PC-9 (cell line): Measurements from ENCODE around the gene KIF21B. TPM values are rescaled to one million over a fixed set of nuclear protein-coding genes. Genes with fewer than 3 reads are reported as not detected.

Experiments
- BruUV-seq: library from RNA; stranded (reverse); fragments of 400-500 nt; replicated peaks from 2 replicates; lab custom pipeline; 2021; lab: Mats Ljungman, UMichigan
- CTCF ChIA-PET: fragments of 300-600 bp; sonication (Branson Sonifier 250); formaldehyde crosslinking; loops from one replicate; lab custom pipeline; 2022; ENCODE audit warnings: antibody characterized with exemption; lab: Charles Lee
- POLR2A ChIA-PET: fragments of 300-600 bp; sonication (Branson Sonifier 250); formaldehyde crosslinking; loops from one replicate; lab custom pipeline; 2022; ENCODE audit warnings: antibody characterized with exemption; ENCODE audit not compliant: unreplicated experiment; lab: Charles Lee
- DNase-seq, 2 experiments: peaks; one replicate each; pipeline versions ENCODE4 v3.0.0 to v3.0.0-alpha.2; 2015 to 2022; ENCODE audit warnings: mixed read lengths in 1 of 2
- H2AFZ ChIP-seq: fragments of 200-600 bp; sonication (generic); 2 replicates; pipeline ENCODE4 v1.8.1; 2017; ENCODE audit warnings: antibody characterized with exemption
- H3F3A ChIP-seq: fragments of 200-600 bp; sonication (generic); 2 replicates; pipeline ENCODE4 v1.8.1; 2017; ENCODE audit warnings: antibody characterized with exemption, mild to moderate bottlenecking, low read depth; ENCODE audit not compliant: insufficient read depth
- H3K27ac ChIP-seq: fragments of 200-600 bp; sonication (generic); 2 replicates; pipeline ENCODE4 v1.6.1; 2016; ENCODE audit warnings: mixed run types
- H3K27me3 ChIP-seq: fragments of 200-600 bp; sonication (generic); 2 replicates; pipeline ENCODE4 v1.6.1; 2016; ENCODE audit warnings: low read depth, mixed run types; ENCODE audit not compliant: insufficient read depth
- H3K36me3 ChIP-seq: fragments of 200-600 bp; sonication (generic); 2 replicates; pipeline ENCODE4 v1.6.1; 2016; ENCODE audit warnings: low read depth, mixed run types
- H3K4me1 ChIP-seq: fragments of 200-600 bp; sonication (generic); replicated peaks from 2 replicates; pipeline ENCODE4 v1.6.1; 2016; ENCODE audit warnings: mixed run types; ENCODE audit not compliant: insufficient read depth
- H3K4me2 ChIP-seq: fragments of 200-600 bp; sonication (generic); 2 replicates; pipeline ENCODE4 v1.6.1; 2017; ENCODE audit warnings: mixed run types
- H3K4me3 ChIP-seq: fragments of 200-600 bp; sonication (generic); 2 replicates; pipeline ENCODE4 v1.6.1; 2016; ENCODE audit warnings: mixed run types
- H3K79me2 ChIP-seq: fragments of 200-600 bp; sonication (generic); 2 replicates; pipeline ENCODE4 v1.6.1; 2017; ENCODE audit warnings: low read depth, mixed run types
- H3K9me2 ChIP-seq: fragments of 200-600 bp; sonication (generic); 2 replicates; pipeline ENCODE4 v1.8.1; 2017; ENCODE audit warnings: mild to moderate bottlenecking; ENCODE audit not compliant: insufficient read depth
- H3K9me3 ChIP-seq: fragments of 200-600 bp; sonication (generic); 2 replicates; pipeline ENCODE4 v1.8.1; 2016; ENCODE audit warnings: low read depth; ENCODE audit not compliant: insufficient read depth
- H4K20me1 ChIP-seq: fragments of 200-600 bp; sonication (generic); 2 replicates; pipeline ENCODE4 v1.8.1; 2017; ENCODE audit not compliant: insufficient read depth
- EZH2 ChIP-seq: fragments of 200-600 bp; sonication (generic); IDR thresholded peaks from 2 replicates; pipeline ENCODE4 v1.8.0; 2017; ENCODE audit warnings: antibody characterized with exemption, low read depth
- intact Hi-C: fragments of 100-400 bp; cut with micrococcal nuclease; formaldehyde crosslinking; loops from one replicate; pipeline ENCODE4 v1.10.0; 2022; ENCODE audit not compliant: unreplicated experiment
- total RNA-seq: library from RNA; stranded (reverse); gene quantifications from 2 replicates; pipeline ENCODE4 v1.2.3, GENCODE V29; 2021
- TF ChIP-seq, protein P1 (sequence below): fragments of 200-600 bp; sonication (generic); conservative IDR thresholded peaks from 2 replicates; pipeline ENCODE4 v1.6.1; 2017; ENCODE audit warnings: mixed run types, antibody characterized with exemption, mild to moderate bottlenecking, moderate library complexity

The KIF21B gene
- total RNA-seq, 1 experiment from 2014 or later, result 3.7 TPM

DNA sequence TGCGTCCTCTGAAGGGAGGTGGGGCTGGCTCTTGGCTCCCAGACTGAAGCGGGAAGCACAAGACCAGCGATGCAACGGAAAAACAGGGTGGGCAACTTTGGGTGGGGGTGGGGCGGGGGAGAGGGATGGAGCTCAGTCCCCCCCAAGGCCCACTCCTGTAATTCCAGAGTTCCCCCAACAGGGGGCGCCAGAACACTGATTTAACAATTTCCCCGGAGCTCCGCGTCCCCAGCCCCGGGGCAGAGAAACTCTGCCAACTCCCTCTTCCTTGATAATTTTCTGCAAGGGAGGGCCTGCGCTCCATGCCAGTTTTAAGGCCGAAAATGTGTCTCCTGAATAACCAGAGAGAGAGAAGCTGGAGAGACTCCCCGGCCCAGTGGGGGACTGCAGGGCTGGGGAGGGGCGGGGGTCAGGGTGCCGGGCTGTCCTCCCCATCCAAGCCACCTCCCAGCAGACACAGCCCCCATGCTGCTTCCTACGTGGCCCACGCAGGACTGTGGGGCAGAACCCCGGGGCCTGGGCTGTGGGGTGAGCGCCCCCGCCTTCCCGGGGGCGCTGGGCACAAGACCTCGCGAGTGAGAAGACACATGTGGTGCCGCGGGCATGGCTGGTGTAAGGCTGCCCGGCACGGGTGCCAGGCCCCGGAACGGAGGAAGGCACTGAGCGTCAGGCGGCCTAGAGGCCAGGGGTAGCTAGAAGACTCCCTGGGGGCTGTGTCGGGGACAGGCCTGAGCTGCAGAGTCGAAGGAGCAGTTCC lies 51.4 kb downstream of the KIF21B start:
- Histone ChIP-seq H3K27ac (no peak overlapping the region), H3K36me3 (no peaks in the 10 kb centered on the region), H3K9me2 (no peaks in the 10 kb centered on the region), H3K4me3 (no peak overlapping the region), H3K4me2 (peak overlapping the region; percentile 67), H2AFZ (no peak overlapping the region), H3K9me3 (no peaks in the 10 kb centered on the region), H3K79me2 (no peaks in the 10 kb centered on the region), H3F3A (no peaks in the 10 kb centered on the region), H3K27me3 (no peaks in the 10 kb centered on the region), H3K4me1 (peaks cover 24% of the 10 kb centered on the region), H4K20me1 (no peaks in the 10 kb centered on the region)
- intact Hi-C loops, result loop anchor here (1.0 to 5.0 kb wide), 2 partner anchors 71 to 250 kb away; no protein-coding TSS in a partner anchor
- TF ChIP-seq EZH2, result no peak
- TF ChIP-seq, protein P1, sequence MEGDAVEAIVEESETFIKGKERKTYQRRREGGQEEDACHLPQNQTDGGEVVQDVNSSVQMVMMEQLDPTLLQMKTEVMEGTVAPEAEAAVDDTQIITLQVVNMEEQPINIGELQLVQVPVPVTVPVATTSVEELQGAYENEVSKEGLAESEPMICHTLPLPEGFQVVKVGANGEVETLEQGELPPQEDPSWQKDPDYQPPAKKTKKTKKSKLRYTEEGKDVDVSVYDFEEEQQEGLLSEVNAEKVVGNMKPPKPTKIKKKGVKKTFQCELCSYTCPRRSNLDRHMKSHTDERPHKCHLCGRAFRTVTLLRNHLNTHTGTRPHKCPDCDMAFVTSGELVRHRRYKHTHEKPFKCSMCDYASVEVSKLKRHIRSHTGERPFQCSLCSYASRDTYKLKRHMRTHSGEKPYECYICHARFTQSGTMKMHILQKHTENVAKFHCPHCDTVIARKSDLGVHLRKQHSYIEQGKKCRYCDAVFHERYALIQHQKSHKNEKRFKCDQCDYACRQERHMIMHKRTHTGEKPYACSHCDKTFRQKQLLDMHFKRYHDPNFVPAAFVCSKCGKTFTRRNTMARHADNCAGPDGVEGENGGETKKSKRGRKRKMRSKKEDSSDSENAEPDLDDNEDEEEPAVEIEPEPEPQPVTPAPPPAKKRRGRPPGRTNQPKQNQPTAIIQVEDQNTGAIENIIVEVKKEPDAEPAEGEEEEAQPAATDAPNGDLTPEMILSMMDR, result peak; percentile 92
- peak; percentile 43 to 72 for DNase-seq
- ChIA-PET POLR2A (no interaction called here), CTCF (interaction anchor here (0.5 to 1.7 kb wide), 18 partner anchors 8 to 413 kb away, joined by 3 to 8 read pairs (median 4); no protein-coding TSS in a partner anchor)
- no TSS peak for BruUV-seq

DNA sequence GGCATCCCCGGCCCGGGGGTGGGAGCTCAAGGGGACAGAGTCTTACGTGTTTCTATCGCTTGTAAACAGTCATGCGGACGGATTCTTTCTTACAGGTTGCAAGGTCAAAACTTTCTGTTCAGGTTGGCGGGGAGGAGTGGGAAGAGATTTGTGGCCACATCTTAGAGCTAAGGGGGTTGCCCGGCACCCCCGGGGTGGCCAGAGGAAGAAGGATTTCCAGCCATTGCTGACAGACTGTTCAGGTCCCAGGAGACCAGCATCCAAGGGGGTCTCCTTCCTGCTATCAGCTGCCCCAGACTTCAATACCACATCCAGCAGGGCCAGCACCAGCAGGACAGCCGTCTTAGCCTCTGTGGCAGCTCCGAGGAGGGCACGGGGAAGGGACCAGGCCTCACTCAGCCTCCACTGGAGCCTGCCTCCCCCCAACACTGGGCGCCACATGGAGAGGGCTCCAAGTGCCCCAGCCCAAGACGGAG lies 52.0 kb downstream of the KIF21B start:
- H3K79me2 ChIP-seq, result no peaks in the 10 kb centered on the region
- H3K9me3 ChIP-seq, result no peaks in the 10 kb centered on the region
- BruUV-seq, result no TSS peak
- CTCF ChIA-PET, result interaction anchor here (0.5 to 1.7 kb wide), 14 partner anchors 8 to 413 kb away, joined by 3 to 6 read pairs (median 4); no protein-coding TSS in a partner anchor
- H3K9me2 ChIP-seq, result no peaks in the 10 kb centered on the region
- peaks cover 24% of the 10 kb centered on the region for H3K4me1 ChIP-seq
- H3F3A ChIP-seq, result no peaks in the 10 kb centered on the region
- no peaks in the 10 kb centered on the region for H3K27me3 ChIP-seq
- no peak for DNase-seq
- H3K27ac ChIP-seq, result no peak overlapping the region
- TF ChIP-seq, protein P1, result no peak
- no peak for TF ChIP-seq EZH2
- no peaks in the 10 kb centered on the region for H3K36me3 ChIP-seq
- no peaks in the 10 kb centered on the region for H4K20me1 ChIP-seq
- POLR2A ChIA-PET, result no interaction called here
- no peak overlapping the region for H2AFZ ChIP-seq
- H3K4me2 ChIP-seq, result no peak overlapping the region
- intact Hi-C loops, result loop anchor here (5.0 kb wide), 1 partner anchor 251 kb away; no protein-coding TSS in a partner anchor
- no peak overlapping the region for H3K4me3 ChIP-seq

DNA sequence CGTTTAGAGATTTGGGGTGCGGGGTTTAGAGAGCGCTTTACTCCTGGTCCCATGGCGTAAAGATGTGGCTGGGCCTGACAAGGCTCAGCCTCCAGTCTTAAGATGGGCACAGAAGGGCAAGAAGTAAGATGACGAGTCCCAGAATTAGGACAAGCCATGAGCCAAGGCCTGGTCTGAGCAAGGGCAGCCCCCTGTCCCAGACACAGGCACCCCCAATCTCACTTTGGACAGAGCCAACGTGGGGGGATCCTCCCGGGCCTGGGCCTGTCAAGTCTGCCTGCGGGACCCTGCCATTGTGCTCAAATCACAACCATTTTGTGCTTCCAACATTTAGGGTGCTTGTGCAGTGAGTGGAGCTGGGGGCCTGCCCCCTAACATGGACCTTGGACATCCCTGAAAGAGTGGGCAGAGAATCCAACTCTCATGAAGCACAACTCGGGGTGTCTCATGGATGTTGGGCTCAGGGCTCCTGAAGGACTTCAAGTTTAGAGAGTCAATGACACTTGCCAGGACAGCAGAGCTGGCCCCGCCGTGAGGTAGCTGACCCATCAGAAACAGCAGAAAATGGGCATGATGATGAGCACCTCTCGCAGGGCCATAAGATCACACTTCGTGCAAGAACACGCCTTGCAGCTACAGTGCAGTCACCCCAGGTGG lies 52.6 kb downstream of the KIF21B start:
- no peak for TF ChIP-seq EZH2
- TF ChIP-seq, protein P1, result no peak
- Histone ChIP-seq H3K4me3 (no peak overlapping the region), H3K9me2 (no peaks in the 10 kb centered on the region), H3K9me3 (no peaks in the 10 kb centered on the region), H2AFZ (no peak overlapping the region), H3K4me1 (peaks cover 24% of the 10 kb centered on the region), H3K4me2 (no peak overlapping the region), H4K20me1 (no peaks in the 10 kb centered on the region), H3F3A (no peaks in the 10 kb centered on the region), H3K36me3 (no peaks in the 10 kb centered on the region), H3K79me2 (no peaks in the 10 kb centered on the region), H3K27me3 (no peaks in the 10 kb centered on the region), H3K27ac (no peak overlapping the region)
- BruUV-seq, result no TSS peak
- intact Hi-C loops, result loop anchor here (5.0 kb wide), 1 partner anchor 251 kb away; no protein-coding TSS in a partner anchor
- ChIA-PET CTCF (interaction anchor here (1.2 to 1.7 kb wide), 4 partner anchors 9 to 259 kb away, joined by 3 to 6 read pairs (median 4); no protein-coding TSS in a partner anchor), POLR2A (no interaction called here)
- DNase-seq, result no peak
